Measurements from ENCODE around the gene ATP6V1B1.
A peak's percentile ranks its signal among the peaks of the same experiment; 100 is the strongest.

The ATP6V1B1 gene

GRCh38 chr2:70977605-70978205, 42.0 kb downstream of the ATP6V1B1 start:
- peak; percentile 73 for DNase-seq

- peak; percentile 73 for DNase-seq
Observed at GRCh38 chr2:70978341-70979179, 42.9 kb downstream of the ATP6V1B1 start, which contains the start of gene ANKRD53. TSS of gene ANKRD53 (plus strand) at chr2:70978630. CDS start at chr2:70978646, 16 bp downstream.

GRCh38 chr2:70979180-70979488, 43.4 kb downstream of the ATP6V1B1 start:
- no peak for DNase-seq

DNA sequence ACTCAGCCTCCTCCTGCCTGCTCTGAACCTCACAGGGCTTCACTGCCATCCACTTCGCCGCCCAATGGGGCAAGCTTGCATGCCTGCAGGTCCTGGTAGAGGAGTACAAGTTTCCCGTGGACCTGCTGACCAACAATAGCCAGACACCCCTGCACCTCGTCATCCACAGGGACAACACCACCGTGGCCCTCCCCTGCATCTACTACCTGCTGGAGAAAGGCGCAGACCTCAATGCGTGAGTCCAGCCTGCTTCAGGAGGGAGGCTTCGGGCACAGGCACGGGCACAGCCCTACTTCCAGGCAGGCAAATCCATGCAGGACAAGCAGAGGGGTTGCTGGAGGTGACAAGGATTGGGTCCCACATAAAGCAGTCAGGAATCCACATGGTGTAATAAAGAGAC, 43.9 kb downstream of the ATP6V1B1 start:
- no peak for DNase-seq

DNA sequence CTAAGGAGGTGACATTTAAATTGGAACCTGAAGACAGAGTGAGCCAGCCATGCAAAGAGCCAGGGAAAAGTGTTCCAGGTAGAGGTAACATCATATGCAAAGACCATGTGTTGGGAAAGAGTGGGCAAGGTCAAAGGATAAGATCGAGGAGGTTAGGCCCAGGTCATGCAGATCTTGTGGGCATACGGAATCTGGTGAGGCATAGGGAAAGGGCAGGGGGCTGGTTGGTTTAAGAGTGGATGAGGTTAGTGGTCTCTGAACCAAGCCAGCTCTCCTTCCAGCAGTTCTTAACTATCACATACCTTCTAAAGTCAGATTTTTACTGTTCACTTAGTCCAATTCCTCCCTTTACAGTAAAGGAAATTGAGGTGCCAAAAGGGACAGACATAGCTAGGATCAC, 45.7 kb downstream of the ATP6V1B1 start:
- DNase-seq: no peak

DNA sequence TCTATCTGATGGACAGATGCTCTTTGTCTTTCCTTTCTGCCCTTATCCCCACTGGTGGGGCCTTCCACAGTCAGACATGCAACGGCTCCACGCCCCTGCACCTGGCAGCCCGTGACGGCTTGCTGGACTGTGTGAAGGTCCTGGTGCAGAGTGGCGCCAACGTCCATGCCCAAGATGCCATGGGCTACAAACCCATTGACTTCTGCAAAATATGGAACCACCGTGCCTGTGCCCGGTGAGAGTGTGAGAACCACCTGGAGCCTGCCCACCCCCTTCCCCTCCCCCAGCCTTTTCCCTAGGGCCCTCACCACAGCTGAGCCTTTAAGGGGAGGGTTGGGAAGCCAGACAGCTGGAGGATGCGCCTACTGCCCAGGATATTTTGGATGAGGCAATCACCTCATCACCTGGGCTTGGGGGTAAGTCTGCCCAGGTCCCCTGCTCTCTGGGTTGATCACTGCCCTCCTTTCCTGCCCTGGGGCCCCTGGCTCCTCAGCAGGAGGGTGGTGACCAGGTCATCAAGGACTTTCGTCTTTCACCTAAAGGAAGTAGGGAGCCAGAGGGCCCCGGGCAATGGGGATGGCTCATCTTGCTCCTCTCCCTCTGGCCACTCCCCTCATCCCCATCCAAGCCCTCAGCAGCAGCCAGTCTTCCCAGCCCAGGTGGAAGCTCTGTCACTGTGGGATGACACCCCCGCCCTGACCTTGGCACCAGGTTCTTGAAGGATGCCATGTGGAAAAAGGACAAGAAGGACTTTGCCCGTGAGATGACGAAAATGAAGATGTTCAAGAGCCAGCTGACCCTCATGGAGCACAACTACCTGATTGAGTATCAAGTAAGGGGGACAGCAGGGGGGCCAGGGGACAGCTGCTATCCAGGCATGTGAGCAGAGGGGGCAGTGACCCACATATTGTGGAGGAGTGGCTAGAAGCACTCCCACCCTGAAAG, 46.4 kb downstream of the ATP6V1B1 start:
- DNase-seq: no peak

GRCh38 chr2:70982971-70983370, 47.3 kb downstream of the ATP6V1B1 start:
- no peak for DNase-seq

- no peak for DNase-seq
Observed at GRCh38 chr2:70983506-70984227, 48.0 kb downstream of the ATP6V1B1 start.

GRCh38 chr2:70984228-70984575, 48.5 kb downstream of the ATP6V1B1 start:
- DNase-seq: no peak

DNA sequence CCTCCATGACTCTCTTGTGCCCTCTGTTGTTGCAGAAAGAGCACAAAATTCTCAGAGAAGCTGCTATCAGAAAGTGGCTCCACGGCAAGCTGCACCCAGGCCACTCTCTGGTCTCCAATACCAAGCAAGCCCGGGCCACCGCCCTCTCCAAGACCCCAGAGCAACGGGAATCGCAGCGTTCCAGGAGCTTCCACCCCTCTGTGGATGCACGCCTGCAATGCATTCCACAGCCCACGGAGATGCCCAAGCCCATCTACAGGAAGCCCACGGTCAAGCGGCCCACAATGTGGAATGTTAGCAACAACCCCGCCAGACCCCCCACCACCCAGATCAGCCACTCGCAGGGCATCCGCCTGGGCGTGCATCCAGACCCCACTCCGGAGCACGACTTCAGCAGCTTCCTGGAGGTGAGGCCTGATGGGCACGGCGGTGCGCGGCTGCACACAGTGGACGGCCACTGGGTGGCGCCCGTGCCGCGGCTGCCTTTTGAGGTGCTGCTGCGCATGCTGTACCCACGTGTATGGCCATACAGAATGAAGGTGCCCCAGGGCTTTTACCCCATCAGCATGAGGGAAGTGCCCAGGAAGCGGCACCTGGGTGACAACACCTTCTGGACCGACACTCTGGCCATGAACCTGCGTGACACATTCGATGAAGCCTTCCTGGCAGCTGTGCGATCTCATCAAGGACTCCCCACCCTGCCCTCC, 49.0 kb downstream of the ATP6V1B1 start:
- no peak for DNase-seq

GRCh38 chr2:70985283-70985688, 49.6 kb downstream of the ATP6V1B1 start:
- no peak for DNase-seq

DNA sequence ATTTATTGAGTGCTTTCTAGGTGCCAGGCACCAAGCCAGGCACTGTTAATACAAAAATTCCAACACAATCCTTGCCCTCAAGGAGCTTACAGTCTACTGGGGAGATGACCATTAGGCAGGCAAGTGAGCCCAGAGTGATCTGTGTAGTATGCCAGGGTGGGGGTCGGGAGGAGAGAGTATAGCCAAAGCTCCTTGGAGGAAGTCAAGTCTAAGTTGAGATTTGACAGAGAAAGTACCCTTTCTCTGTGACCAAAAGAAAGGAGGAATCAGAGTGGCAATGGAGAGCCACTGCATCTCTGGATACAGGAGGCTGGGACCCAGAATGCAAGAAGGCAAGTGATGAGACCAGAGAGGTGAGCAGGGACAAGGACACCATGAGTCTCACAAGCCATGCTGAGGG, 50.3 kb downstream of the ATP6V1B1 start:
- no peak for DNase-seq

DNA sequence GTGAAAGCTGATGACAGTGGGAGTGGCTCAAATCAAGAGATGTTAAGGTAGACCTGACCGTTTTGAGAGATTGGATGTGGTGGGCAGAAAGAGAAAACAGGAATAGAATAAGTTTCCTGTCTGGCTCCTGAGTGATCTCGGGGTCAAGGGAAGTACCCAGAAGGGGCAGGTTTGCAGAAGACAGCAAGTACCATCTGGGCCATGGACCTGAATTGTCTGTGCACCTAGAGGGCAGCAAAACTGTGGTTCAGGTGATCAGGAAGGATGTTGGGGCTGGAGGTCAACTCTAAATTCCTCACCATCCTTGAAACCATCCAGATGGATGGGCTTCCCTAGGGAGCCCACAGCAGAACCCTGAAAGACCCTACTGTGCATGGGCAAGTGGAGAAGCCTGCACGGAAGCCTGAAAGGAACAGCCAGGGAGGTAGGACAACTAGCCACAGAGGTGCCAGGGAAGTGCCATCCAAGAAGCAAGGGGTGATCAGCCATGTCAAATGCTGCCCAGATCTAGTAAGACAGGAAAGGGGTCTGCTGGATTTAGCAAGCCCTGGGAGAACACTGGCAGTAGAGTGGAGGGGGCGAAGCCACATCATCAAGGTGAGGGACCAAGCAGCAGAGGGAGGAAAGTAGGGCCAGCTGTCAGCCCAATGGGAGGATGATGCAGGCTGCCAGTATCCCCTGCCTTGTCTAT, 50.9 kb downstream of the ATP6V1B1 start:
- no peak for DNase-seq

GRCh38 chr2:70987386-70987785, 51.7 kb downstream of the ATP6V1B1 start:
- DNase-seq: no peak

DNA sequence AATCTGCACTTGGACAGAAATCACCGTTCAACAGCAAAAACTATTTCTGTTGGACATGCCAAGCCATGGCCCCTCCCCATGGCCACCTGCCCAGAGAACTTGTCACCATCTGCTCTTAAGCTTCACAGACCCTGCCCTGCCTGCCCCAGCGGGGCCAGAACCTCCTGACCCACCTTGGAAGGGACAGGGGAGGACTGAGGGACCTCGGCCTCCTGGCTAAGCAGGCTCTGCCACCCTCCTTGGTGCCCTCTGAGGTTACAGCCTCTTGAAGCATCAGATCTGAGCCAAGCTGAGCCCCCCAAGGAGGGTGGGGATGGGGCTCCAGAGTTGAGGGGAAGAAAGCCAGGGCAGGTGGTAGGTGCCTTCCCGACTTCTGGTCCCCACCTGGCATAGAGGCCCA, 52.5 kb downstream of the ATP6V1B1 start:
- DNase-seq: no peak

- DNase-seq: no peak
Observed at GRCh38 chr2:70988726-70989648, 53.3 kb downstream of the ATP6V1B1 start.

DNA sequence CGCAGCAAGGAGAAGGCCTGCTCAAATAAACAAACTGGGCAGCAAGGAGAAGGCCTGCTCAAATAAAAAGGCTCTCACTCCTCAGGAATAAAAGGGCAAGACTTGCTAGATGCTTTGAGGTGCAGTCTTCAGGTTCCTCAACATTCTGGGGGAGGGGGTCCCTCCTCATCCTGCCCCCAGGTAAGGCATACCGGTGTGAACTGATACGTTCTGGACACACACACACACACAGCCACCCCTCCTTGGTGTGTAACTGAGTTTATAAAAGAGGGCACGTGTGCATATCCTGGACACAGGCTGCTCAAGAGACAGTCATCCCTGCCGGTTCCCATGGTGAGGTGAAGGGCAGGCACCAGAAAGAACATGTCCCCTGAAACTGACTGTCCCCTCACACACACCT, 54.5 kb downstream of the ATP6V1B1 start:
- no peak for DNase-seq

GRCh38 chr2:70991142-70991541, 55.4 kb downstream of the ATP6V1B1 start:
- DNase-seq: no peak

DNA sequence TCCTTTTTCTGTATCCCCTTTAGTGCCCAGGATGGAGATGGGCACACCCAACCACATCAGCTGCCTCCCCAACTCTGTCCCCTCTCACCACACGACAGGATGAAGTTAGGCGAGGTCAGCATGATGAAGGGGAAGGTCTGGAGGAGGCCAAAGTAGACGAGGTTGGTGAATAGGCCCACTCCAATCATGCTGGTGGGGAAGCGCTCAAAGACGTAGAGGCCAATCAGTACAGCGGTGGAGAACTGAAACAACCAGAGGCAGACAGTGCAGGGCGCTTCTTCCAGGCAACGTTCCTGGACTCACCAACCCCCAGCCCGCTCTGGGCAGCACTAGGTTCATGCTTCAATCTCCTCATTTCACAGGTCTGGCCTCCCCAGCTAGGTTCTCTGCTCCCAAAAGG, 56.0 kb downstream of the ATP6V1B1 start:
- no peak for DNase-seq

All from DMS79 treated with DMSO at 0.1 percent for 48 hours (cell line).